ENCODE results near the gene TMEM60. TPM values are rescaled to one million over a fixed set of nuclear protein-coding genes. Genes with fewer than 3 reads are reported as not detected.

Gene TMEM60
- total RNA-seq, 1 donor from 2014 or later, result 15.3 TPM

GRCh38 chr7:77771901-77772300, 26.3 kb downstream of the TMEM60 start:
- no peaks in the 10 kb centered on the region for H3K27me3 Mint-ChIP-seq
- H3K36me3 Mint-ChIP-seq (ENCODE audit: low read depth), result peaks cover 74% of the 10 kb centered on the region
- CTCF ChIA-PET, result no interaction called here
- DNase-seq (no peak), ATAC-seq (ENCODE audit: low read depth) (no peak)
- TF ChIP-seq, protein P1, sequence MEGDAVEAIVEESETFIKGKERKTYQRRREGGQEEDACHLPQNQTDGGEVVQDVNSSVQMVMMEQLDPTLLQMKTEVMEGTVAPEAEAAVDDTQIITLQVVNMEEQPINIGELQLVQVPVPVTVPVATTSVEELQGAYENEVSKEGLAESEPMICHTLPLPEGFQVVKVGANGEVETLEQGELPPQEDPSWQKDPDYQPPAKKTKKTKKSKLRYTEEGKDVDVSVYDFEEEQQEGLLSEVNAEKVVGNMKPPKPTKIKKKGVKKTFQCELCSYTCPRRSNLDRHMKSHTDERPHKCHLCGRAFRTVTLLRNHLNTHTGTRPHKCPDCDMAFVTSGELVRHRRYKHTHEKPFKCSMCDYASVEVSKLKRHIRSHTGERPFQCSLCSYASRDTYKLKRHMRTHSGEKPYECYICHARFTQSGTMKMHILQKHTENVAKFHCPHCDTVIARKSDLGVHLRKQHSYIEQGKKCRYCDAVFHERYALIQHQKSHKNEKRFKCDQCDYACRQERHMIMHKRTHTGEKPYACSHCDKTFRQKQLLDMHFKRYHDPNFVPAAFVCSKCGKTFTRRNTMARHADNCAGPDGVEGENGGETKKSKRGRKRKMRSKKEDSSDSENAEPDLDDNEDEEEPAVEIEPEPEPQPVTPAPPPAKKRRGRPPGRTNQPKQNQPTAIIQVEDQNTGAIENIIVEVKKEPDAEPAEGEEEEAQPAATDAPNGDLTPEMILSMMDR (IDR thresholded peaks at IDR 0.05), result no peak
- H3K9me3 Mint-ChIP-seq, result peaks cover 9% of the 10 kb centered on the region
- intact Hi-C loops (cut with micrococcal nuclease), result no loop called here
- no peak overlapping the region for H3K27ac Mint-ChIP-seq
- H3K4me3 Mint-ChIP-seq, result no peak overlapping the region
- peaks cover 1% of the 10 kb centered on the region for H3K4me1 Mint-ChIP-seq
- POLR2A ChIA-PET, result no interaction called here

- POLR2A ChIA-PET, result no interaction called here
- no peaks in the 10 kb centered on the region for H3K27me3 Mint-ChIP-seq
- TF ChIP-seq, protein P1 (IDR thresholded peaks at IDR 0.05), result no peak
- no peak for DNase-seq
- H3K4me3 Mint-ChIP-seq, result no peak overlapping the region
- ATAC-seq (ENCODE audit: low read depth), result no peak
- H3K36me3 Mint-ChIP-seq (ENCODE audit: low read depth), result peaks cover 72% of the 10 kb centered on the region
- peaks cover 2% of the 10 kb centered on the region for H3K9me3 Mint-ChIP-seq
- CTCF ChIA-PET, result no interaction called here
- no peak overlapping the region for H3K27ac Mint-ChIP-seq
- peaks cover 6% of the 10 kb centered on the region for H3K4me1 Mint-ChIP-seq
- intact Hi-C loops (cut with micrococcal nuclease), result no loop called here
Observed at GRCh38 chr7:77770316-77770715, 27.9 kb downstream of the TMEM60 start.

DNA sequence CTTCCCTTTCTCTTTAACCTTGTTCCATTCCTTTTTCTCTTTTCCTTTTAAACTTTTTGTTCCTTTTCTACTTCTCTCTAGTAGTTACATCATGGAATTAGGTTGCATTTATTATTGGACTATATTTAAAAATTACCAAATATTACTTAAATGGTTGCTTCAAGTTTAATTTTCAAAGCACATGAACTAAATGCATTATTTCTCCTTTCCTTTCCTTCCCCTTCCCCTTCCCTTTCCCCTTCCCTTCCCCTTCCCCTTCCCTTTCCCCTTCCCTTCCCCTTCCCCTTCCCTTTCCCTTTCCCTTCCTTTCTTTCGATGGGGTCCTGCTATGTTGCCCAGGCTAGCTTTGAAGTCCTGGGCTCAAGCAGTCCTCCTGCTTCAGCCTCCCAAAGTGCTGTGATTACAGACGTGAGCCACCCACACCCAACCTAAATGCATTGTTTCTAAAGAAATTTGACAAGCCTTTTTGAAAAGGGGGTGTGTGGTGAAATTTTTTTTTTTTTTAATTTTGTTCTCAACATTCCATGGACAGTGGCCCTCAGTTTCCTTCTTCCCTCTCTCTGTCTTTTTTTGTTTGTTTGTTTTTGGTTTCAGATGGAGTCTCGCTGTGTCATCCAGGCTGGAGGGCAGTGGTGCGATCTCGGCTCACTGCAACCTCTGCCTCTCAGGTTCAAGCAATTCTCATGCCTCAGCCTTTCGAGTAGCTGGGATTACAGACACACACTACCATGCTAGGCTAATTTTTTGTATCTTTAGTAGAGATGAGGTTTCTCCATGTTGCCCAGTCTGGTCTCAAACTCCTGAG, 31.2 kb downstream of the TMEM60 start:
- DNase-seq (no peak), ATAC-seq (ENCODE audit: low read depth) (no peak)
- Mint-ChIP-seq H3K36me3 (ENCODE audit: low read depth) (peaks cover 49% of the 10 kb centered on the region), H3K9me3 (no peaks in the 10 kb centered on the region), H3K27me3 (no peaks in the 10 kb centered on the region), H3K27ac (no peak overlapping the region), H3K4me3 (no peak overlapping the region), H3K4me1 (peaks cover 27% of the 10 kb centered on the region)
- ChIA-PET CTCF (interaction anchor here (0.6 kb wide), 1 partner anchor 204 kb away, joined by 3 read pairs; no protein-coding TSS in a partner anchor), POLR2A (interaction anchor here (0.6 kb wide), 1 partner anchor 154 kb away, joined by 7 read pairs; no protein-coding TSS in a partner anchor)
- intact Hi-C loops (cut with micrococcal nuclease), result no loop called here
- TF ChIP-seq, protein P1 (IDR thresholded peaks at IDR 0.05), result no peak

DNA sequence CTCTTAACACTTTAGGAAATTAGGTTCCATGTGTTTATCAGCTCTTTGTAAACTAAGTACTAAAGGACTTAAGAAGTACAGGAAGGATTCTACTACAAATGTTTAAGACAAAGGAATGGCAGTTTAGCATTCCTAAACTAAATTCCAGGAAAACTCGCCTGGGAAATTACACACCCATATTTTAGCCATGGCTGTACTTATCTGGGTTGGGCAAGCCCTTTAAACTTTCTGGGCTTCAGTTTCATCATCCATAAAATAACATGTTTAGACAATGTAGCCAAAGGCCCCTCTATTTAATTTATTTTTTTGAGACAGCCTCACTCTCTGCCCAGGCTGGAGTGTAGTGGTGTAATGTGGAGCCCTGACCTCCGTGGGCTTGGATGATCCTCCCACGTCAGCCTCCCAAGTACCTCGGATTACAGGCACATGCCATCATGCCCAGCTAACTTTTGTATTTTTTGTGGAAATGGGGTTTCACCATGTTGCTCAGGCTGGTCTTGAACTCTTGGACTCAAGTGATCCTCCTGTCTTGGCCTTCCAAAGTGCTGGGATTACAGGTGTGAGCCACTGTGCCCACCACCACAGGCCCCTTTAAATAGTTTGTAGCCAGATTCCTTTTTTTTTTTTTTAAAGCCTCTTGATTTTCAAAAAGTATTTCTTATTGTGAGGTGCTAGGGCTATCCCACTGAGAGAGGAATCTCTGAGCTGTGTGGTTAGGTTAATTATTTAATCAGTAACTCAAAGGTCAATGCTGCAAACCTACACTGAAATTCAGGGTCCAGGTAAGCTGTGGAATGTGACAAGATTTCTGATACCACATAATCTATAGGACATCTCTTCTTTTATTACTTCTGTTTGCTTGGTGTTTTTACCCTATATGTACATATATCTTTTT, 32.1 kb downstream of the TMEM60 start:
- no peak overlapping the region for H3K4me3 Mint-ChIP-seq
- DNase-seq (no peak), ATAC-seq (ENCODE audit: low read depth) (no peak)
- no peaks in the 10 kb centered on the region for H3K9me3 Mint-ChIP-seq
- TF ChIP-seq, protein P1 (IDR thresholded peaks at IDR 0.05), result no peak
- H3K36me3 Mint-ChIP-seq (ENCODE audit: low read depth), result peaks cover 45% of the 10 kb centered on the region
- intact Hi-C loops (cut with micrococcal nuclease), result no loop called here
- ChIA-PET POLR2A (interaction anchor here (0.6 kb wide), 1 partner anchor 153 kb away, joined by 7 read pairs; no protein-coding TSS in a partner anchor), CTCF (interaction anchor here (0.6 to 1.3 kb wide), 2 partner anchors 115 to 203 kb away, joined by 3 read pairs; no protein-coding TSS in a partner anchor)
- H3K4me1 Mint-ChIP-seq, result peaks cover 32% of the 10 kb centered on the region
- no peak overlapping the region for H3K27ac Mint-ChIP-seq
- H3K27me3 Mint-ChIP-seq, result no peaks in the 10 kb centered on the region

GRCh38 chr7:77765481-77765880, 32.8 kb downstream of the TMEM60 start:
- Mint-ChIP-seq H3K4me1 (peaks cover 38% of the 10 kb centered on the region), H3K27me3 (no peaks in the 10 kb centered on the region), H3K4me3 (no peak overlapping the region), H3K9me3 (no peaks in the 10 kb centered on the region), H3K36me3 (ENCODE audit: low read depth) (peaks cover 39% of the 10 kb centered on the region), H3K27ac (no peak overlapping the region)
- no peak for ATAC-seq (ENCODE audit: low read depth)
- intact Hi-C loops (cut with micrococcal nuclease), result no loop called here
- ChIA-PET POLR2A (no interaction called here), CTCF (interaction anchor here (1.3 kb wide), 1 partner anchor 114 kb away, joined by 3 read pairs; no protein-coding TSS in a partner anchor)
- TF ChIP-seq, protein P1 (IDR thresholded peaks at IDR 0.05), result no peak
- DNase-seq, result no peak

All from activated B cell treated with CpG ODN at 0.5 μM for 24 hours (primary cell).